BJ (cell line): Measurements from ENCODE around the gene CCDC91. TPM values are rescaled to one million over a fixed set of nuclear protein-coding genes. Genes with fewer than 3 reads are reported as not detected.
"Not testable (repeated sequence)": the region's sequence is repeated elsewhere in the genome, so short reads cannot be mapped to it uniquely, and the experiment has no call there.

Source experiments
- CTCF ChIA-PET: fragments of 350-600 bp; formaldehyde crosslinking; extraction: SDS; loops from one replicate; lab custom pipeline; 2021; ENCODE audit warnings: antibody characterized with exemption, inconsistent platforms; lab: Yijun Ruan, JAX
- POLR2A ChIA-PET: fragments of 300-600 bp; sonication (Branson Sonifier 250); formaldehyde crosslinking; extraction: SDS; loops from one replicate; lab custom pipeline; 2021; ENCODE audit warnings: antibody characterized with exemption; lab: Charles Lee
- DNase-seq: peaks from one replicate; pipeline ENCODE4 v3.0.0-alpha.2; 2011; ENCODE audit warnings: low read depth
- H3K27me3 ChIP-seq: 2 replicates; pipeline ENCODE4 v1.6.0; 2011; ENCODE audit warnings: low read length; ENCODE audit not compliant: control insufficient read depth, insufficient read depth
- H3K36me3 ChIP-seq: 2 replicates; pipeline ENCODE4 v1.5.1; 2011; ENCODE audit warnings: low read length; ENCODE audit not compliant: control insufficient read depth, insufficient read depth
- H3K4me3 ChIP-seq: 2 replicates; pipeline ENCODE4 v1.5.1; 2011; ENCODE audit warnings: low read depth, mild to moderate bottlenecking, control low read depth, low read length
- CTCF ChIP-seq: IDR thresholded peaks from 2 replicates; pipeline ENCODE4 v1.5.1; 2011; ENCODE audit warnings: low read depth, mild to moderate bottlenecking, control low read depth, inconsistent platforms, low read length, moderate library complexity; ENCODE audit not compliant: insufficient read depth
- polyA plus RNA-seq: library from polyadenylated mRNA; depleted of rRNA; stranded (reverse); fragments of >200 nt; gene quantifications from 2 replicates; pipeline ENCODE4 v1.2.3, GENCODE V29; 2011

The CCDC91 gene
- polyA plus RNA-seq, 1 experiment, result 11.9 TPM

GRCh38 chr12:28257411-28257810 lies 67.2 kb downstream of the CCDC91 start:
- ChIA-PET CTCF (interaction anchor here (0.6 kb wide), 1 partner anchor 1109 kb away, joined by 3 read pairs; no protein-coding TSS in a partner anchor), POLR2A (no interaction called here)
- Histone ChIP-seq H3K4me3 (no peak overlapping the region), H3K27me3 (no peaks in the 10 kb centered on the region), H3K36me3 (peaks cover 2% of the 10 kb centered on the region; the same call in 1 of the 2 replicates)
- DNase-seq, result no peak
- no peak for TF ChIP-seq CTCF

GRCh38 chr12:28258998-28259397 lies 68.7 kb downstream of the CCDC91 start:
- Histone ChIP-seq H3K36me3 (peaks cover 2% of the 10 kb centered on the region; the same call in 1 of the 2 replicates), H3K27me3 (no peaks in the 10 kb centered on the region), H3K4me3 (no peak overlapping the region)
- peak; percentile 2 for DNase-seq
- TF ChIP-seq CTCF, result no peak
- ChIA-PET POLR2A (no interaction called here), CTCF (no interaction called here)

- Histone ChIP-seq H3K27me3 (no peaks in the 10 kb centered on the region), H3K36me3 (peaks cover 2% of the 10 kb centered on the region; the same call in 1 of the 2 replicates), H3K4me3 (no peak overlapping the region)
- no peak for TF ChIP-seq CTCF
- ChIA-PET CTCF (no interaction called here), POLR2A (no interaction called here)
- DNase-seq, result no peak
Observed at GRCh38 chr12:28265435-28266042, 75.3 kb downstream of the CCDC91 start.

- CTCF ChIA-PET, result interaction anchor here (0.6 kb wide), 1 partner anchor 11 kb away, joined by 5 read pairs; no protein-coding TSS in a partner anchor
- DNase-seq, H3K4me3 ChIP-seq, H3K36me3 ChIP-seq, H3K27me3 ChIP-seq, POLR2A ChIA-PET: not testable (repeated sequence)
Observed at GRCh38 chr12:28267920-28268607, 77.8 kb downstream of the CCDC91 start.

GRCh38 chr12:28268608-28269229 lies 78.5 kb downstream of the CCDC91 start:
- Histone ChIP-seq H3K36me3 (no peaks in the 10 kb centered on the region), H3K27me3 (no peaks in the 10 kb centered on the region), H3K4me3 (no peak overlapping the region)
- POLR2A ChIA-PET, result no interaction called here
- DNase-seq, result no peak
- no peak for TF ChIP-seq CTCF
- CTCF ChIA-PET, result no interaction called here
